Sigmoid colon (tissue), 7 donors: ENCODE data around the gene NACAD. TPM values are rescaled to one million over a fixed set of nuclear protein-coding genes. Genes with fewer than 3 reads are reported as not detected.

Source experiments
- DNase-seq: peaks from one replicate; pipeline ENCODE4 v3.0.0-alpha.2; 2019
- H3K27ac ChIP-seq, 4 donors: fragments of 200-600 bp; sonication (generic); one replicate each; pipeline ENCODE4 v1.5.1; 2016 to 2019; ENCODE audit warnings: mild to moderate bottlenecking in 1 of 4
- H3K27me3 ChIP-seq, 3 donors: fragments of 200-600 bp; sonication (generic); one replicate each; pipeline ENCODE4 v1.5.1; 2019; ENCODE audit warnings: mild to moderate bottlenecking in 1 of 3
- H3K36me3 ChIP-seq, 4 donors: fragments of 200-600 bp; sonication (generic); one replicate each; pipeline ENCODE4 v1.5.1; 2016 to 2019
- H3K4me1 ChIP-seq, 4 donors: fragments of 200-600 bp; sonication (generic); one replicate each; pipeline ENCODE4 v1.5.1; 2017 to 2019
- H3K4me3 ChIP-seq, 4 donors: fragments of 200-600 bp; sonication (generic); one replicate each; pipeline ENCODE4 v1.5.1; 2017 to 2019; ENCODE audit warnings: mild to moderate bottlenecking in 2 of 4, moderate library complexity in 1 of 4
- H3K9me3 ChIP-seq, 4 donors: fragments of 200-600 bp in 3 of 4; sonication (generic) in 3 of 4; one replicate each; pipeline versions ENCODE4 v1.5.1 to v1.6.1; 2013 to 2019
- CTCF ChIP-seq, 4 experiments: fragments of 450-650 bp in 3 of 4; fragments of 200-600 bp in 1 of 4; IDR thresholded peaks; one replicate each; pipeline ENCODE4 v1.5.1; 2016 to 2019; ENCODE audit warnings: antibody characterized with exemption in 4 of 4, mild to moderate bottlenecking in 3 of 4, moderate library complexity in 2 of 4
- EP300 ChIP-seq, 4 donors: sonication (generic); formaldehyde crosslinking; IDR thresholded peaks; one replicate each; pipeline ENCODE4 v1.6.1; 2017; ENCODE audit warnings: antibody characterized with exemption in 4 of 4
- POLR2A ChIP-seq, 2 donors: fragments of 450-650 bp; IDR thresholded peaks; one replicate each; pipeline ENCODE4 v1.6.1; 2016; ENCODE audit warnings: antibody characterized with exemption in 2 of 2, mild to moderate bottlenecking in 2 of 2, moderate library complexity in 2 of 2
- POLR2AphosphoS5 ChIP-seq, 4 donors: sonication (generic); formaldehyde crosslinking; IDR thresholded peaks; one replicate each; pipeline ENCODE4 v1.6.1; 2017; ENCODE audit warnings: antibody characterized with exemption in 4 of 4
- whole genome bisulfite sequencing, 2 donors: extraction: QIAGEN DNeasy Blood & Tissue Kit; methylation state at CpG; one replicate each; pipeline ENCODE4 v1.1.7; 2013; 5-methylcytosine and 5-hydroxymethylcytosine counted together
- intact Hi-C: fragments of 100-400 bp; cut with DNase I; formaldehyde crosslinking; loops from one replicate; pipeline ENCODE4 v1.15.1; 2023
- polyA plus RNA-seq, 3 donors: library from polyadenylated mRNA; stranded (reverse); fragments of 200-250 nt; gene quantifications; one replicate each; pipeline ENCODE4 v1.2.3, GENCODE V29; 2013
- total RNA-seq, 4 donors: library from RNA; depleted of rRNA; stranded (reverse); fragments of >200 nt; gene quantifications; one replicate each; pipeline ENCODE4 v1.1.0, GENCODE V29; 2016
- donor health status: healthy with polysubstance abuse.
- donor health status: Bipolar disorder and iron deficiency.
- donor health status: healthy.

Gene NACAD
- total and polyA plus RNA-seq, 7 donors: 0.23 to 8.9 (median 3.2) TPM

GRCh38 chr7:45133352-45133751 is 44.6 kb upstream of the NACAD start:
- TF ChIP-seq POLR2A (IDR thresholded peaks at IDR 0.05) (no peak), POLR2AphosphoS5 (IDR thresholded peaks at IDR 0.05) (no peak), CTCF (IDR thresholded peaks at IDR 0.05) (no peak), EP300 (IDR thresholded peaks at IDR 0.05) (no peak)
- no peak for DNase-seq
- Histone ChIP-seq H3K4me1 (no peaks in the 10 kb centered on the region), H3K27ac (no peak overlapping the region), H3K36me3 (no peaks in the 10 kb centered on the region), H3K9me3 (no peaks in the 10 kb centered on the region), H3K27me3 (no peaks in the 10 kb centered on the region), H3K4me3 (no peak overlapping the region)
- intact Hi-C loops: no loop called here
- 93 to 96% methylated on average over 4 of the region's 4 CpGs for whole genome bisulfite sequencing, 2 donors

- WGBS, 2 donors: 82 to 88% methylated on average over 8 of the region's 8 CpGs
Observed at GRCh38 chr7:45132708-45133320, 44.0 kb upstream of the NACAD start.

GRCh38 chr7:45131891-45132290 is 43.1 kb upstream of the NACAD start:
- Histone ChIP-seq H3K27me3 (no peaks in the 10 kb centered on the region), H3K36me3 (no peaks in the 10 kb centered on the region), H3K27ac (no peak overlapping the region), H3K4me3 (no peak overlapping the region), H3K9me3 (no peaks in the 10 kb centered on the region), H3K4me1 (no peaks in the 10 kb centered on the region)
- TF ChIP-seq POLR2A (IDR thresholded peaks at IDR 0.05) (no peak), EP300 (IDR thresholded peaks at IDR 0.05) (no peak), CTCF (IDR thresholded peaks at IDR 0.05) (no peak), POLR2AphosphoS5 (IDR thresholded peaks at IDR 0.05) (no peak)
- WGBS, 2 donors: 77 to 79% methylated on average over 4 of the region's 4 CpGs
- intact Hi-C loops: no loop called here
- no peak for DNase-seq

More at GRCh38 chr7:45132708-45133320, 44.0 kb upstream of the NACAD start:
- H3K9me3 ChIP-seq: no peaks in the 10 kb centered on the region
- intact Hi-C loops: no loop called here
- no peak overlapping the region for H3K4me3 ChIP-seq
- no peak for TF ChIP-seq EP300 (IDR thresholded peaks at IDR 0.05)
- H3K27ac ChIP-seq: no peak overlapping the region
- no peak for DNase-seq
- no peaks in the 10 kb centered on the region for H3K36me3 ChIP-seq
- H3K4me1 ChIP-seq: no peaks in the 10 kb centered on the region
- no peaks in the 10 kb centered on the region for H3K27me3 ChIP-seq

GRCh38 chr7:45130910-45131309 is 42.1 kb upstream of the NACAD start:
- Histone ChIP-seq H3K36me3 (no peaks in the 10 kb centered on the region), H3K4me1 (no peaks in the 10 kb centered on the region), H3K27ac (no peak overlapping the region), H3K9me3 (no peaks in the 10 kb centered on the region), H3K27me3 (no peaks in the 10 kb centered on the region), H3K4me3 (no peak overlapping the region)
- no peak for TF ChIP-seq EP300 (IDR thresholded peaks at IDR 0.05)
- WGBS, 2 donors: 36 to 82% methylated on average over 9 of the region's 9 CpGs
- intact Hi-C loops: no loop called here
- DNase-seq: no peak

- H3K27ac ChIP-seq: no peak overlapping the region
- 77 to 81% methylated on average over 12 of the region's 12 CpGs for WGBS, 2 donors
- no peaks in the 10 kb centered on the region for H3K36me3 ChIP-seq
- intact Hi-C loops: no loop called here
- no peaks in the 10 kb centered on the region for H3K9me3 ChIP-seq
- no peaks in the 10 kb centered on the region for H3K27me3 ChIP-seq
- no peaks in the 10 kb centered on the region for H3K4me1 ChIP-seq
- no peak for TF ChIP-seq POLR2AphosphoS5 (IDR thresholded peaks at IDR 0.05)
- TF ChIP-seq CTCF (IDR thresholded peaks at IDR 0.05): no peak
- no peak for TF ChIP-seq POLR2A (IDR thresholded peaks at IDR 0.05)
- no peak for TF ChIP-seq EP300 (IDR thresholded peaks at IDR 0.05)
- no peak overlapping the region for H3K4me3 ChIP-seq
- DNase-seq: no peak
Observed at GRCh38 chr7:45129906-45130305, 41.1 kb upstream of the NACAD start.

- Histone ChIP-seq H3K36me3 (no peaks in the 10 kb centered on the region), H3K27me3 (no peaks in the 10 kb centered on the region), H3K27ac (no peak overlapping the region), H3K9me3 (no peaks in the 10 kb centered on the region), H3K4me3 (no peak overlapping the region), H3K4me1 (no peaks in the 10 kb centered on the region)
- no peak for TF ChIP-seq POLR2A (IDR thresholded peaks at IDR 0.05)
- TF ChIP-seq POLR2AphosphoS5 (IDR thresholded peaks at IDR 0.05): no peak
- TF ChIP-seq CTCF (IDR thresholded peaks at IDR 0.05): no peak
- no peak for TF ChIP-seq EP300 (IDR thresholded peaks at IDR 0.05)
- 85 to 88% methylated on average over 15 of the region's 15 CpGs for WGBS, 2 donors
- intact Hi-C loops: no loop called here
- no peak for DNase-seq
Observed at GRCh38 chr7:45129181-45129800, 40.5 kb upstream of the NACAD start.
